K562 (cell line): ENCODE results near the gene C1QTNF5. TPM values are rescaled to one million over a fixed set of nuclear protein-coding genes. Genes with fewer than 3 reads are reported as not detected.

Experiments
- BCOR ChIP-seq: fragments of 450-650 bp; IDR thresholded peaks from 2 replicates; pipeline ENCODE4 v1.6.1; 2016
- KAT8 ChIP-seq: fragments of 450-650 bp; IDR thresholded peaks from 2 replicates; pipeline ENCODE4 v1.6.1; 2016; ENCODE audit warnings: low read depth, mild to moderate bottlenecking
- MAFF ChIP-seq: IDR thresholded peaks from 2 replicates; pipeline ENCODE4 v1.6.1; 2012; ENCODE audit warnings: low read length, improper control_type of control experiment
- NCOA4 ChIP-seq: fragments of 450-650 bp; IDR thresholded peaks from 2 replicates; pipeline ENCODE4 v1.6.1; 2018; ENCODE audit warnings: mild to moderate bottlenecking; ENCODE audit not compliant: partially characterized antibody
- NR2C2 ChIP-seq, 2 experiments: fragments of 200-800 bp in 1 of 2; sonication (Bioruptor generic) in 1 of 2; sonication (generic) in 1 of 2; formaldehyde crosslinking in 1 of 2; IDR thresholded peaks; 2 replicates each; pipeline versions ENCODE4 v1.6.1 to v1.8.0; 2016 to 2022; ENCODE audit warnings: mild to moderate bottlenecking in 1 of 2, missing compliant biosample characterization in 1 of 2, missing genetic modification characterization in 1 of 2, missing genetic modification reagents in 1 of 2
- SNRNP70 ChIP-seq: fragments of 200-400 bp; formaldehyde crosslinking; optimal IDR thresholded peaks from 2 replicates; pipeline ENCODE3; 2017; ENCODE audit warnings: low read depth, low read length
- SRF ChIP-seq, 2 experiments: fragments of 250-450, 450-650 bp in 1 of 2; sonication (Bioruptor Pico) in 1 of 2; sonication (generic) in 1 of 2; formaldehyde crosslinking; IDR thresholded peaks; 2 replicates each; pipeline versions ENCODE4 v1.5.0 to v1.5.1; 2020 to 2022; ENCODE audit warnings: mild to moderate bottlenecking in 1 of 2, missing genetic modification reagents in 1 of 2
- TOE1 ChIP-seq, 2 experiments: fragments of 450-650 bp in 1 of 2; sonication (generic) in 1 of 2; formaldehyde crosslinking in 1 of 2; IDR thresholded peaks; 2 replicates each; pipeline versions ENCODE4 v1.7.1 to v1.8.0; 2016 to 2022; ENCODE audit warnings: borderline replicate concordance in 2 of 2, mild to moderate bottlenecking in 2 of 2, antibody characterized with exemption in 1 of 2, inconsistent platforms in 1 of 2, low read depth in 1 of 2, missing genetic modification reagents in 1 of 2, moderate library complexity in 1 of 2
- ZBTB17 ChIP-seq: fragments of 450-650 bp; formaldehyde crosslinking; IDR thresholded peaks from 2 replicates; pipeline ENCODE4 v1.4.0; 2020; ENCODE audit warnings: mild to moderate bottlenecking
- ZFP1 ChIP-seq: fragments of 450-650 bp; formaldehyde crosslinking; IDR thresholded peaks from 2 replicates; pipeline ENCODE4 v1.4.0; 2020; ENCODE audit warnings: mild to moderate bottlenecking, mixed read lengths
- ZNF274 ChIP-seq: IDR thresholded peaks from 2 replicates; pipeline ENCODE4 v1.6.1; 2011; ENCODE audit warnings: low read depth, mild to moderate bottlenecking, low read length, moderate library complexity, borderline replicate concordance
- ZNF3 ChIP-seq: fragments of 250-450 bp; sonication (Bioruptor Pico); IDR thresholded peaks from 2 replicates; pipeline ENCODE4 v1.5.0; 2021; ENCODE audit warnings: mild to moderate bottlenecking, moderate library complexity
- ZNF384 ChIP-seq: IDR thresholded peaks from 2 replicates; pipeline ENCODE4 v1.6.1; 2012; ENCODE audit warnings: low read depth, low read length, improper control_type of control experiment
- polyA plus RNA-seq, 8 experiments: library from polyadenylated mRNA; depleted of rRNA in 4 of 8; stranded (reverse) in 5 of 8; unstranded in 3 of 8; fragments of >200 nt; fragmentation: Nextera tagmentation in 2 of 8; fragmentation: Illumina TruSeq in 1 of 8; extraction: Ambion mirVana in 2 of 8; extraction: Trizol in 1 of 8; gene quantifications; 2 replicates each; pipeline versions ENCODE4 v1.2.1 to v1.2.3, GENCODE V29; 2011 to 2014; ENCODE audit warnings: inconsistent platforms in 1 of 8, missing spikeins in 1 of 8
- total RNA-seq, 7 experiments: library from RNA; depleted of rRNA in 6 of 7; stranded (reverse); fragments of >200 nt in 6 of 7; fragmentation: Illumina TruSeq in 2 of 7; extraction: Trizol in 2 of 7; gene quantifications; 2 replicates each; pipeline versions ENCODE4 v1.2.1 to v1.2.3, GENCODE V29; 2011 to 2021; ENCODE audit warnings: low replicate concordance in 1 of 7
- TF ChIP-seq, protein P1 (sequence below): fragments of 450-650 bp; conservative IDR thresholded peaks from 2 replicates; pipeline ENCODE4 v1.6.1; 2016; ENCODE audit warnings: missing genetic modification characterization, low read depth, mild to moderate bottlenecking, missing compliant biosample characterization, moderate library complexity
- TF ChIP-seq, protein P2 (sequence below): fragments of 450-650 bp; formaldehyde crosslinking; IDR thresholded peaks from 2 replicates; pipeline ENCODE4 v1.4.0; 2020; ENCODE audit warnings: mild to moderate bottlenecking, mixed read lengths
- TF ChIP-seq, protein P3 (sequence below): fragments of 450-650 bp; formaldehyde crosslinking; IDR thresholded peaks from 2 replicates; pipeline ENCODE4 v1.4.0; 2022; ENCODE audit warnings: mild to moderate bottlenecking, moderate library complexity
- TF ChIP-seq, protein P4 (sequence below): sonication (generic); formaldehyde crosslinking; IDR thresholded peaks from 2 replicates; pipeline ENCODE4 v1.8.1; 2023; ENCODE audit warnings: mild to moderate bottlenecking, missing genetic modification reagents, moderate library complexity
- TF ChIP-seq, protein P5 (sequence below): IDR thresholded peaks from 2 replicates; pipeline ENCODE4 v1.6.1; 2016; ENCODE audit warnings: missing genetic modification characterization, missing compliant biosample characterization

Gene C1QTNF5
- total and polyA plus RNA-seq, 9 of the 15 experiments (the other 6 are each of a cell fraction or from before 2014, with no cell fraction given) = 0.07 to 0.76 (median 0.24) TPM; not detected in 1

DNA sequence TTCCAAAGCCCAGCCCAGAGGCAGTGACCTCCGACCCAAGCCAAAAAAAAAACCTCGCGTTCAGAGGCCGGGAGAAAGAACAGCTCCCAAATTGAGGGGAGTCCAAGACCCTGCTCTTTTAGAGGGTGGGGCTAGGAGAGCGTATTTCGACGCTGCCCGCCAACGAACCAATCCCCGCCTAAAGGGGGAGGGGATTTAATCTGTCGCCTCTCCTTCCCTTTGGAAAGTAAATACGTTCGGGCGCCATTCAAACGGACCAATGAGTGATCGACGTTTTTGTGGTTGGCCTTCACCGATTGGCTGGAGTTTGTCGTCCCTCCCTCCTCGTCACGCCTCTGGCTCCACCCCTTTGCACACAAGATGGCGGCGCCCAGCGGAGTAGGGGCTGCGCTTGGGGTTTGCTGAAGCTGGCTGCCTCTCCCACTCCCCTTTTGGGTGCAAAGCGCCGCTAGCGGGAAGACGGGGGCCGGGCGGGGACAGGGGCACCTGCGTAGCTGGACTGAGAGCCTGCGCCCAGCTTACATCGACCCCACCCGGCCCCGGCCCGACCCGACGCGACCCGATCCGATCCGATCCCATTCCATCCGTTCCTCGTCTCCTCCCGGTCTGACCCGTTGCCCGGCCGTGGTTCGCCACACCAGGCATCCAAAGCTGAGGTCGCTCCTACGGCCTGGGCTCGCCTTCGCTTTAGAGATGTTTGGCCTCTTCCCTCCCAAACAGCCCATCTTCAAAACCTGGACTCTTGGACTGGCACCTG, 6.3 kb downstream of the C1QTNF5 start, which contains the start of gene RNF26 (continued):
- TF ChIP-seq, protein P1, sequence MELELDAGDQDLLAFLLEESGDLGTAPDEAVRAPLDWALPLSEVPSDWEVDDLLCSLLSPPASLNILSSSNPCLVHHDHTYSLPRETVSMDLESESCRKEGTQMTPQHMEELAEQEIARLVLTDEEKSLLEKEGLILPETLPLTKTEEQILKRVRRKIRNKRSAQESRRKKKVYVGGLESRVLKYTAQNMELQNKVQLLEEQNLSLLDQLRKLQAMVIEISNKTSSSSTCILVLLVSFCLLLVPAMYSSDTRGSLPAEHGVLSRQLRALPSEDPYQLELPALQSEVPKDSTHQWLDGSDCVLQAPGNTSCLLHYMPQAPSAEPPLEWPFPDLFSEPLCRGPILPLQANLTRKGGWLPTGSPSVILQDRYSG = no peak
- TF ChIP-seq, protein P2, sequence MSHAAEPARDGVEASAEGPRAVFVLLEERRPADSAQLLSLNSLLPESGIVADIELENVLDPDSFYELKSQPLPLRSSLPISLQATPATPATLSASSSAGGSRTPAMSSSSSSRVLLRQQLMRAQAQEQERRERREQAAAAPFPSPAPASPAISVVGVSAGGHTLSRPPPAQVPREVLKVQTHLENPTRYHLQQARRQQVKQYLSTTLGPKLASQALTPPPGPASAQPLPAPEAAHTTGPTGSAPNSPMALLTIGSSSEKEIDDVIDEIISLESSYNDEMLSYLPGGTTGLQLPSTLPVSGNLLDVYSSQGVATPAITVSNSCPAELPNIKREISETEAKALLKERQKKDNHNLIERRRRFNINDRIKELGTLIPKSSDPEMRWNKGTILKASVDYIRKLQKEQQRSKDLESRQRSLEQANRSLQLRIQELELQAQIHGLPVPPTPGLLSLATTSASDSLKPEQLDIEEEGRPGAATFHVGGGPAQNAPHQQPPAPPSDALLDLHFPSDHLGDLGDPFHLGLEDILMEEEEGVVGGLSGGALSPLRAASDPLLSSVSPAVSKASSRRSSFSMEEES (CRISPR knock-in tag) = no peak
- TF ChIP-seq SRF (CRISPR knock-in tag; IDR thresholded peaks at IDR 0.05) (peak in 1 of 2 experiments; percentile 28; a peak in 1 of 4 replicates), NCOA4 (no peak), ZNF274 (no peak), SNRNP70 (no peak), TOE1 (IDR thresholded peaks at IDR 0.05; ENCODE audit: borderline replicate concordance) (peak; percentile 25; the same call in 1 of the 2 replicates), TOE1 (CRISPR knock-in tag; IDR thresholded peaks at IDR 0.05; ENCODE audit: borderline replicate concordance, low read depth) (no peak), BCOR (0 out of 2 replicates have a peak, but pooled peaks have one; percentile 14), MAFF (no peak), NR2C2 (CRISPR knock-in tag; IDR thresholded peaks at IDR 0.05) (0 out of 2 replicates have a peak, but pooled peaks have one; percentile 30), NR2C2 (tag; IDR thresholded peaks at IDR 0.05) (peak; percentile 95), KAT8 (peak; percentile 19; the same call in 1 of the 2 replicates), ZNF3 (CRISPR knock-in tag) (no peak), ZBTB17 (no peak), ZNF384 (peak; percentile 92), ZFP1 (CRISPR knock-in tag) (no peak)
- TF ChIP-seq, protein P3, sequence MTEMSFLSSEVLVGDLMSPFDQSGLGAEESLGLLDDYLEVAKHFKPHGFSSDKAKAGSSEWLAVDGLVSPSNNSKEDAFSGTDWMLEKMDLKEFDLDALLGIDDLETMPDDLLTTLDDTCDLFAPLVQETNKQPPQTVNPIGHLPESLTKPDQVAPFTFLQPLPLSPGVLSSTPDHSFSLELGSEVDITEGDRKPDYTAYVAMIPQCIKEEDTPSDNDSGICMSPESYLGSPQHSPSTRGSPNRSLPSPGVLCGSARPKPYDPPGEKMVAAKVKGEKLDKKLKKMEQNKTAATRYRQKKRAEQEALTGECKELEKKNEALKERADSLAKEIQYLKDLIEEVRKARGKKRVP (CRISPR knock-in tag) = no peak
- TF ChIP-seq, protein P4, sequence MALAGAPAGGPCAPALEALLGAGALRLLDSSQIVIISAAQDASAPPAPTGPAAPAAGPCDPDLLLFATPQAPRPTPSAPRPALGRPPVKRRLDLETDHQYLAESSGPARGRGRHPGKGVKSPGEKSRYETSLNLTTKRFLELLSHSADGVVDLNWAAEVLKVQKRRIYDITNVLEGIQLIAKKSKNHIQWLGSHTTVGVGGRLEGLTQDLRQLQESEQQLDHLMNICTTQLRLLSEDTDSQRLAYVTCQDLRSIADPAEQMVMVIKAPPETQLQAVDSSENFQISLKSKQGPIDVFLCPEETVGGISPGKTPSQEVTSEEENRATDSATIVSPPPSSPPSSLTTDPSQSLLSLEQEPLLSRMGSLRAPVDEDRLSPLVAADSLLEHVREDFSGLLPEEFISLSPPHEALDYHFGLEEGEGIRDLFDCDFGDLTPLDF (CRISPR knock-in tag) = 0 out of 2 replicates have a peak, but pooled peaks have one; percentile 41
- TF ChIP-seq, protein P5, sequence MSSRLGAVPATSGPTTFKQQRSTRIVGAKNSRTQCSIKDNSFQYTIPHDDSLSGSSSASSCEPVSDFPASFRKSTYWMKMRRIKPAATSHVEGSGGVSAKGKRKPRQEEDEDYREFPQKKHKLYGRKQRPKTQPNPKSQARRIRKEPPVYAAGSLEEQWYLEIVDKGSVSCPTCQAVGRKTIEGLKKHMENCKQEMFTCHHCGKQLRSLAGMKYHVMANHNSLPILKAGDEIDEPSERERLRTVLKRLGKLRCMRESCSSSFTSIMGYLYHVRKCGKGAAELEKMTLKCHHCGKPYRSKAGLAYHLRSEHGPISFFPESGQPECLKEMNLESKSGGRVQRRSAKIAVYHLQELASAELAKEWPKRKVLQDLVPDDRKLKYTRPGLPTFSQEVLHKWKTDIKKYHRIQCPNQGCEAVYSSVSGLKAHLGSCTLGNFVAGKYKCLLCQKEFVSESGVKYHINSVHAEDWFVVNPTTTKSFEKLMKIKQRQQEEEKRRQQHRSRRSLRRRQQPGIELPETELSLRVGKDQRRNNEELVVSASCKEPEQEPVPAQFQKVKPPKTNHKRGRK = no peak
